Panc1 (cell line): ENCODE results near the gene UBTD1. TPM values are rescaled to one million over a fixed set of nuclear protein-coding genes. Genes with fewer than 3 reads are reported as not detected.
A peak's percentile ranks its signal among the peaks of the same experiment; 100 is the strongest.

Experiments used
- ATAC-seq: fragments of 200-7000 bp; cut with Tn5 transposase; 2 replicates; pipeline ENCODE4 v1.9.1; 2020; ENCODE audit warnings: mild to moderate bottlenecking, moderate library complexity
- BruUV-seq: library from RNA; stranded (reverse); fragments of 400-500 nt; replicated peaks from 2 replicates; lab custom pipeline; 2021; lab: Mats Ljungman, UMichigan
- CTCF ChIA-PET: fragments of 300-600 bp; sonication (Branson Sonifier 250); formaldehyde crosslinking; loops from one replicate; lab custom pipeline; 2022; ENCODE audit warnings: antibody characterized with exemption; lab: Charles Lee
- POLR2A ChIA-PET: fragments of 300-600 bp; sonication (Branson Sonifier 250); formaldehyde crosslinking; loops from one replicate; lab custom pipeline; 2022; ENCODE audit warnings: antibody characterized with exemption; lab: Charles Lee
- DNase-seq: peaks from one replicate; pipeline ENCODE4 v3.0.0-alpha.2; 2010; ENCODE audit warnings: low read depth, low spot score
- H3K27ac ChIP-seq: 2 replicates; pipeline ENCODE4 v1.5.1; 2011; ENCODE audit warnings: mild to moderate bottlenecking, low read length, inconsistent platforms
- H3K27me3 ChIP-seq: fragments of 200-500 bp; sonication (Bioruptor generic); 2 replicates; pipeline ENCODE4 v1.6.0; 2014; ENCODE audit warnings: low read length, inconsistent platforms; ENCODE audit not compliant: control insufficient read depth, insufficient read depth
- H3K36me3 ChIP-seq: fragments of 200-500 bp; sonication (Bioruptor generic); 2 replicates; pipeline ENCODE4 v1.5.1; 2014; ENCODE audit warnings: inconsistent platforms, mild to moderate bottlenecking, low read length, moderate library complexity; ENCODE audit not compliant: control insufficient read depth, insufficient read depth
- H3K4me1 ChIP-seq: 2 replicates; pipeline ENCODE4 v1.5.1; 2011; ENCODE audit warnings: inconsistent platforms, mild to moderate bottlenecking, low read length, moderate library complexity; ENCODE audit not compliant: control insufficient read depth, insufficient read depth
- H3K4me3 ChIP-seq, 2 experiments: 2 replicates each; pipeline ENCODE4 v1.5.1; 2011 to 2012; ENCODE audit warnings: low read depth in 2 of 2, low read length in 2 of 2, mild to moderate bottlenecking in 2 of 2, inconsistent platforms in 1 of 2, moderate library complexity in 1 of 2
- H3K9me3 ChIP-seq: fragments of 200-500 bp; sonication (Bioruptor generic); 2 replicates; pipeline ENCODE4 v1.5.1; 2014; ENCODE audit warnings: low read depth, mild to moderate bottlenecking, inconsistent platforms, low read length, moderate library complexity; ENCODE audit not compliant: control insufficient read depth, insufficient read depth
- CTCF ChIP-seq: fragments of 450-650 bp; IDR thresholded peaks from 2 replicates; pipeline ENCODE4 v1.5.1; 2017; ENCODE audit warnings: mild to moderate bottlenecking
- POLR2AphosphoS5 ChIP-seq: IDR thresholded peaks from 2 replicates; pipeline ENCODE4 v1.6.1; 2012; ENCODE audit warnings: mild to moderate bottlenecking, low read depth, low read length, moderate library complexity
- REST ChIP-seq, 2 experiments: IDR thresholded peaks; 2 replicates each; pipeline ENCODE4 v1.6.1; 2011 to 2012; ENCODE audit warnings: low read depth in 2 of 2, control low read depth in 1 of 2, low read length in 1 of 2, mild to moderate bottlenecking in 1 of 2, moderate library complexity in 1 of 2; ENCODE audit not compliant: insufficient read depth in 1 of 2
- SIN3A ChIP-seq: IDR thresholded peaks from 2 replicates; pipeline ENCODE4 v1.6.1; 2012; ENCODE audit warnings: low read depth, mild to moderate bottlenecking, low read length, moderate library complexity, borderline replicate concordance; ENCODE audit not compliant: insufficient read depth
- TCF7L2 ChIP-seq: IDR thresholded peaks from 2 replicates; pipeline ENCODE4 v1.6.1; 2011; ENCODE audit warnings: mild to moderate bottlenecking, low read depth, low read length, inconsistent platforms
- in situ Hi-C: cut with HindIII; loops from 2 replicates; pipeline ENCODE4 v1.10.0; 2016; ENCODE audit warnings: low sequenced_read_pairs, low pct_unique_long_range_greater_than_20kb
- intact Hi-C: fragments of 100-400 bp; cut with micrococcal nuclease; formaldehyde crosslinking; loops from one replicate; pipeline ENCODE4 v1.10.0; 2022; ENCODE audit not compliant: unreplicated experiment
- total RNA-seq: library from RNA; stranded (reverse); gene quantifications from one replicate; pipeline ENCODE4 v1.2.1, GENCODE V29; 2021; ENCODE audit not compliant: unreplicated experiment

UBTD1 gene
- total RNA-seq, 1 experiment from 2014 or later: 55.6 TPM

- Histone ChIP-seq H3K27ac (no peak overlapping the region), H3K4me3 (no peak overlapping the region), H3K36me3 (no peaks in the 10 kb centered on the region), H3K4me1 (peaks cover 14% of the 10 kb centered on the region; the same call in 1 of the 2 replicates), H3K27me3 (no peaks in the 10 kb centered on the region), H3K9me3 (no peaks in the 10 kb centered on the region)
- TF ChIP-seq REST (IDR thresholded peaks at IDR 0.05; ENCODE audit: insufficient read depth in 1 of 2, low read depth in 2 of 2, low read length in 1 of 2): no peak
- no peak for TF ChIP-seq CTCF
- TF ChIP-seq POLR2AphosphoS5: no peak
- TF ChIP-seq TCF7L2: no peak
- TF ChIP-seq SIN3A: no peak
- no peak for ATAC-seq
- in situ Hi-C loops (no loop called here), intact Hi-C loops (no loop called here)
- no peak for DNase-seq
- BruUV-seq: no TSS peak
- POLR2A ChIA-PET: no interaction called here
- CTCF ChIA-PET: no interaction called here
These were observed 100.5 kb downstream of the UBTD1 start for GRCh38 chr10:97599272-97599619.

DNA sequence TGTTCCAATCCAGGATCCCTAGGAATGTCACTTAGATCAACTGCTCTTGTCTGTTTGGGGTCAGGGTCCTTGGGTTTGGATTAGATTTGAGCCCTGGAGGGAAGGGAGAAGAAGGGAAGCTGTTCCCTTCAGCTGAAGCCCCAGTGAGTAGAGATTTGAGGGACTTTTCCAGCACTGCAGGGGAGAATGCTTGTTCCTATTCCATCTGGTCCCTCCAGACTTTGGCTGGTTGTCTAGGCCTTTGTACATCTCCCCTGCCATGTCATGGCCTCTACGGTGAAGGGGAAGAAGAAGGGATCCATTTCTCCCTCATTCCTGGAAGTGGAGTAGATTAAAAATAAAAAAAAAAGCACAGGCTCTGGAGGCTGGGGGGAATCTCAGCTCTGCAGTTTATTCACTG is 101.9 kb downstream of the UBTD1 start:
- CTCF ChIA-PET: no interaction called here
- no peak overlapping the region for H3K4me3 ChIP-seq
- no peaks in the 10 kb centered on the region for H3K36me3 ChIP-seq
- no peaks in the 10 kb centered on the region for H3K27me3 ChIP-seq
- peak overlapping the region; percentile 20; the same call in 1 of the 2 replicates for H3K27ac ChIP-seq
- ATAC-seq (no peak), DNase-seq (no peak)
- intact Hi-C loops (no loop called here), in situ Hi-C loops (no loop called here)
- peaks cover 14% of the 10 kb centered on the region; the same call in 1 of the 2 replicates for H3K4me1 ChIP-seq
- BruUV-seq: no TSS peak
- POLR2A ChIA-PET: no interaction called here
- TF ChIP-seq CTCF (no peak), POLR2AphosphoS5 (no peak), SIN3A (no peak), REST (IDR thresholded peaks at IDR 0.05; ENCODE audit: insufficient read depth in 1 of 2, low read depth in 2 of 2, low read length in 1 of 2) (no peak), TCF7L2 (no peak)
- H3K9me3 ChIP-seq: no peaks in the 10 kb centered on the region
